ENCODE data around the gene ELOB. TPM values are rescaled to one million over a fixed set of nuclear protein-coding genes. Genes with fewer than 3 reads are reported as not detected.

ELOB gene
- total and polyA plus RNA-seq, 2 of the 13 experiments (the other 11 are each of a cell fraction or from before 2014, with no cell fraction given), result 208 to 225 TPM

GRCh38 chr16:2777231-2777902, at the start of gene ELOB (continued):
- no peak for TF ChIP-seq KDM3A (CRISPR knock-in tag; IDR thresholded peaks at IDR 0.05; ENCODE audit: low read depth)
- TF ChIP-seq POLR2AphosphoS2 (IDR thresholded peaks at IDR 0.05; ENCODE audit: low read depth, low read length), result no peak
- TF ChIP-seq NKX3-1 (CRISPR knock-in tag; IDR thresholded peaks at IDR 0.05), result no peak
- no peak for TF ChIP-seq ZBTB49 (CRISPR knock-in tag; IDR thresholded peaks at IDR 0.05; ENCODE audit: borderline replicate concordance)
- TF ChIP-seq ZNF121 (CRISPR knock-in tag; IDR thresholded peaks at IDR 0.05), result no peak
- TF ChIP-seq ZNF614 (CRISPR knock-in tag; IDR thresholded peaks at IDR 0.05; ENCODE audit: borderline replicate concordance), result no peak; the same call in 1 of the 2 replicates
- no peak for TF ChIP-seq ARHGAP35 (CRISPR knock-in tag; IDR thresholded peaks at IDR 0.05; ENCODE audit: borderline replicate concordance)
- no peak for TF ChIP-seq JUN (CRISPR knock-in tag; IDR thresholded peaks at IDR 0.05)
- no peak for TF ChIP-seq NBN (conservative IDR thresholded peaks at IDR 0.05)
- TF ChIP-seq ZNF33B (CRISPR knock-in tag; IDR thresholded peaks at IDR 0.05), result no peak; the same call in 1 of the 2 replicates
- no peak for TF ChIP-seq ZNF850 (CRISPR knock-in tag; conservative IDR thresholded peaks at IDR 0.05)
- peak; percentile 39; the same call in 1 of the 2 replicates for TF ChIP-seq CBFB (CRISPR knock-in tag; IDR thresholded peaks at IDR 0.05)
- TF ChIP-seq CEBPG (CRISPR knock-in tag; IDR thresholded peaks at IDR 0.05), result no peak
- TF ChIP-seq ZNF362 (CRISPR knock-in tag; IDR thresholded peaks at IDR 0.05; ENCODE audit: borderline replicate concordance), result no peak
- no peak for TF ChIP-seq FOSL2 (CRISPR knock-in tag; IDR thresholded peaks at IDR 0.05)
- TF ChIP-seq ZNF275 (CRISPR knock-in tag; IDR thresholded peaks at IDR 0.05; ENCODE audit: borderline replicate concordance), result peak; percentile 50; the same call in 1 of the 2 replicates
- no peak for TF ChIP-seq ZNF878 (CRISPR knock-in tag; IDR thresholded peaks at IDR 0.05)
- TF ChIP-seq GPN1 (CRISPR knock-in tag; IDR thresholded peaks at IDR 0.05; ENCODE audit: borderline replicate concordance), result no peak
- peak; percentile 75 for TF ChIP-seq ZNF574 (CRISPR knock-in tag; IDR thresholded peaks at IDR 0.05)
- TF ChIP-seq ZNF225 (CRISPR knock-in tag; IDR thresholded peaks at IDR 0.05), result no peak
- TF ChIP-seq ZNF136 (CRISPR knock-in tag; IDR thresholded peaks at IDR 0.05; ENCODE audit: low read depth), result no peak
- no peak for TF ChIP-seq PRMT3 (CRISPR knock-in tag; IDR thresholded peaks at IDR 0.05; ENCODE audit: borderline replicate concordance, low read depth)

Measured in HepG2 (cell line).